Stimulated activated naive B cell treated with anti-CD40 and anti-IgM and Interleukin-4, amounts not matched to agents 10 μg/mL and 1 μg/mL and 100 μg/mL, for 72 hours (primary cell): ENCODE data around the gene TEX101.
"Not testable (repeated sequence)": the region's sequence is repeated elsewhere in the genome, so short reads cannot be mapped to it uniquely, and the experiment has no call there.

Experiments used
- ATAC-seq, 2 donors: fragments of 150-1000 bp; cut with Tn5 transposase; replicated peaks; 2 replicates each; pipeline ENCODE4 v1.10.0; 2021; ENCODE audit warnings: moderate library complexity in 1 of 2
- DNase-seq: peaks from one replicate; pipeline ENCODE4 v3.0.0; 2021
- H3K27ac Mint-ChIP-seq: one replicate; pipeline ENCODE4 v1.8.0; 2022; ENCODE audit warnings: mild to moderate bottlenecking, mixed read lengths
- H3K27me3 Mint-ChIP-seq, 2 donors: one replicate each; pipeline ENCODE4 v1.8.0; 2022; ENCODE audit warnings: mixed read lengths in 2 of 2
- H3K36me3 Mint-ChIP-seq, 2 donors: one replicate each; pipeline ENCODE4 v1.8.0; 2022; ENCODE audit warnings: mixed read lengths in 2 of 2, mild to moderate bottlenecking in 1 of 2
- H3K4me1 Mint-ChIP-seq, 2 donors: one replicate each; pipeline ENCODE4 v1.8.0; 2022; ENCODE audit warnings: mixed read lengths in 2 of 2, mild to moderate bottlenecking in 1 of 2
- H3K4me3 Mint-ChIP-seq, 2 donors: one replicate each; pipeline ENCODE4 v1.8.0; 2022; ENCODE audit warnings: mild to moderate bottlenecking in 2 of 2, mixed read lengths in 2 of 2, moderate library complexity in 1 of 2
- H3K9me3 Mint-ChIP-seq, 2 donors: one replicate each; pipeline ENCODE4 v1.8.0; 2022; ENCODE audit warnings: mixed read lengths in 2 of 2, mild to moderate bottlenecking in 1 of 2

The TEX101 gene

DNA sequence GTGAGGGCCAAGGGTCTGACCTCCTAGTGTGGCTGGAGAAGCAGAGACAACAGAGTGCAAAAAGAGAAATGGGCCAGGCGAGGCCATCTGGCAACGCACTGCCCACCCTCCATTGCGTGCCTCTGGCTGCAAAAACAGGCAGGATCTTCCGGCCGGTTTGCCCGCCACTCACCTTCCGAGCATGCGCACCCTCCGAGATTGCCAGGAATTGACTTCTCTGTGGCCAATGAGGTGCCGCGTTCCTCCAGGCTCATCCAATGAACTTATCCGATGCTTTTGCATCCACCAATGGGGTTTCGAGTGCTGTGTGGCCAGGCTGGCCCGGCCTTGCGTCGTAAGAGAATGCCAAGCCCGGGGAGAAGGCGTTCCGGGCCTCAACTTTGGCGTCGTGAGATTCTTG, at the start of gene TEX101:
Gene TEX101 (plus strand): TSS at position 337 of the 400 bp plus-strand sequence. CDS start 1,030 bp downstream, outside the sequence.
- no peak for ATAC-seq
- H3K9me3 Mint-ChIP-seq, result peaks cover 3 to 4% of the 10 kb centered on the region in 2 donors
- peaks cover 6 to 10% of the 10 kb centered on the region in 2 donors for H3K4me1 Mint-ChIP-seq
- DNase-seq, result no peak
- H3K36me3 Mint-ChIP-seq, result no peaks in the 10 kb centered on the region
- H3K27ac Mint-ChIP-seq, result no peak within 1 kb of the TSS
- peaks cover 4 to 10% of the 10 kb centered on the region in 2 donors for H3K27me3 Mint-ChIP-seq
- H3K4me3 Mint-ChIP-seq, result no peak within 1 kb of the TSS

DNA sequence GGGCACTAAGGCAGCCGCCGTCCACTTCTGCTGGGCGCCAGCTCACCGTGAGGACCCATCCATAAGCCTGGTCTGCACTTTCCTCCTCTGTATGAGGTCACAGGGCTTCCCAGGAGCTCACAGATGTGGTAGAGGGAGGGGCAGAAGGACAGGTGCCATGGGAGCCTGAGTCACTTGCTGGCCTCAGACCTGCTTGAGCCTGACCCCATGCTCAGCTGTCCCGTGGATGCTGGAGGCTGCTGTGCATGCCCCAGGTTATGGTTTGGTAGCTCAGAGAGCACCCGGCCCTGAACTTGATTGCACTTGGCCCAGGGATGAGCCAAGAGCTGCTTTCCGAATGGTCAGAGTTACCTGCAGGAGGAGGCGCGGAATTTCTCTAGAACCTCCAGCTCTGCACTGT, 49.0 kb upstream of the TEX101 start:
- not testable (repeated sequence) for H3K36me3 Mint-ChIP-seq, H3K27ac Mint-ChIP-seq, H3K4me1 Mint-ChIP-seq, H3K4me3 Mint-ChIP-seq, ATAC-seq, H3K9me3 Mint-ChIP-seq, DNase-seq
- H3K27me3 Mint-ChIP-seq, result peaks cover 0 to 11% of the 10 kb centered on the region in 2 donors

DNA sequence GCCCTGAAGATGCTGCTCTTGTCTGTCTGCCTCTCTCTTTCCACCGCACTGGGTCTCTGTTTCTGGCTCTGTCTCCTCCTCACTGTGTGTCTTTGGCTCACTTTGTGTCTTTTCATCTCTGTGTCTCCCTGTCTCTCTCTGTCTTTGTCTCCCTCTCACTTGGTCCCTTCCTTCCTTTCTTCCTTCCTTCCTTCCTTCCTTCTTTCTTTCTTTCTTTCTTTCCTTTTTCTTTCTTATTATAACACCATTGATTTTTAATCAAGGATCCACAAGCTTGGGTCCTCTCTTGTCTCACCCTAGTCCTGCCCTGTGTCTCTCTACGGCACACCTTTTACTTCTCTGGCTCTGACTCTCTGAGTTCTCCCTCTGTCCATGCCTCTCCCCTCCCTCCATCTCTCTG, 46.9 kb upstream of the TEX101 start:
- H3K4me3 Mint-ChIP-seq, result no peak overlapping the region
- H3K4me1 Mint-ChIP-seq, result no peaks in the 10 kb centered on the region
- DNase-seq, result no peak
- no peak overlapping the region for H3K27ac Mint-ChIP-seq
- no peaks in the 10 kb centered on the region for H3K36me3 Mint-ChIP-seq
- no peak for ATAC-seq
- peaks cover 0 to 14% of the 10 kb centered on the region in 2 donors for H3K27me3 Mint-ChIP-seq
- H3K9me3 Mint-ChIP-seq, result no peaks in the 10 kb centered on the region

DNA sequence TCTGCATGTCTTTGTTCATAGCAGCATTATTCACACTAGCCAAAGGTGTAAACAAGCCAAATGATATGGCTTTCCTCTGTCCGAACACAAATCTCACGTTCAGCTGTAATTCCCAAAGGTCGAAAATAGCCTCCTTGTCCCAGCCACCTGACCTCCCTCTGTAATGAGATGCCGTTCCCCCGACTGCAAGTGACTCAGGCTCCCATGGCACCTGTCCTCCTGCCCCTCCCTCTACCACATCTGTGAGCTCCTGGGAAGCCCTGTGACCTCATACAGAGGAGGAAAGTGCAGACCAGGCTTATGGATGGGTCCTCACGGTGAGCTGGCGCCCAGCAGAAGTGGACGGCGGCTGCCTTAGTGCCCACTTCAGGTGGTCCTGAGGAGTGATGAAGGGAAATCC, 45.8 kb upstream of the TEX101 start:
- H3K4me1 Mint-ChIP-seq, H3K36me3 Mint-ChIP-seq, H3K27ac Mint-ChIP-seq, ATAC-seq, DNase-seq, H3K9me3 Mint-ChIP-seq, H3K4me3 Mint-ChIP-seq: not testable (repeated sequence)
- H3K27me3 Mint-ChIP-seq, result peaks cover 0 to 14% of the 10 kb centered on the region in 2 donors

- no peak for ATAC-seq
- Mint-ChIP-seq H3K4me3 (no peak overlapping the region), H3K27me3 (peaks cover 0 to 17% of the 10 kb centered on the region in 2 donors), H3K9me3 (no peaks in the 10 kb centered on the region), H3K27ac (no peak overlapping the region), H3K4me1 (no peaks in the 10 kb centered on the region), H3K36me3 (no peaks in the 10 kb centered on the region)
- no peak for DNase-seq
Observed at GRCh38 chr19:43371909-43372308, 42.8 kb upstream of the TEX101 start.

DNA sequence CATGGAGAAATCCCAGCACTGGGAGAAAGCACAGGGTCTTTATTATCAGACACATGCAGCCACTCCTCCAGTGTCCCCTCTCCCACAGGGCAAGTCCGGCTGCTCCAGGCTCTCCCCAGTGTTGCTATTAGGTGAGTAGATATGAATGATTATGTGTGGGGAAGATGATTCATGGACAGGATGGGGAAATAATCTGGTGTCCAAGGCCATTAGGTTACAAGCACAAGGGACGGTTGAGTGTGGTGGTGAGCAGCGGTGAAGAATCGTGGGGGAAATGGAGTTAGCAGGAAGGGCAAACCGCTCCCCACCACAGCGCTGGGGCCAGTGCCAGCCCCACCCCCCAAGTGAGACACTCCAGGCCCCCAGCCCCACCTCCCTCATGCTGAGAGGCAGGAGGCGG, 42.2 kb upstream of the TEX101 start:
- ATAC-seq (no peak), DNase-seq (no peak)
- no peaks in the 10 kb centered on the region for H3K4me1 Mint-ChIP-seq
- H3K4me3 Mint-ChIP-seq, result no peak overlapping the region
- H3K27me3 Mint-ChIP-seq, result peaks cover 0 to 17% of the 10 kb centered on the region in 2 donors
- H3K27ac Mint-ChIP-seq, result no peak overlapping the region
- H3K9me3 Mint-ChIP-seq, result no peaks in the 10 kb centered on the region
- H3K36me3 Mint-ChIP-seq, result no peaks in the 10 kb centered on the region

- not testable (repeated sequence) for H3K27me3 Mint-ChIP-seq, H3K36me3 Mint-ChIP-seq, H3K4me1 Mint-ChIP-seq, H3K4me3 Mint-ChIP-seq, H3K27ac Mint-ChIP-seq, DNase-seq, H3K9me3 Mint-ChIP-seq, ATAC-seq
Observed at GRCh38 chr19:43377624-43378023, 37.1 kb upstream of the TEX101 start.

DNA sequence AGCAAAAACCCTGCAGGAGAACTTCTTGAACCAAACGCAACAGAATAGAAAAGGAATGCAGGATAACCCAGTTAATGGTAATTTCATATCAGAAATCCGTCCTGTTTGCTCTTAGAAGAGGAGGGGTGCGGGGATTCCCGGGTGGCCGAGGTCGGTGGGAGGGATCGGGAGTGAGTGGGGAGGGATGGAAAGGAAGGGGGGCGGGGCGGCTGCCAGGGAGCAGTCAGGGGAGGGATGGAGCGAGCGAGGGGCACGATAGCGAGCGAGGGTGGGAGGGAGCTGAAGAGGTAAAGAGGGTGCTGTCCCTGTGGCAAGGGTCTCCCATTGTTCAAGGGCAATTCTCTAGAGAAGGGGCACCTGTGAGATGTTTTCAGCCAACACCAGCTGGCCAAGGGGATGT, 34.7 kb upstream of the TEX101 start:
- H3K27ac Mint-ChIP-seq, result no peak overlapping the region
- peaks cover 7% of the 10 kb centered on the region in 2 donors for H3K27me3 Mint-ChIP-seq
- H3K4me3 Mint-ChIP-seq, result no peak overlapping the region
- ATAC-seq, result no peak
- H3K9me3 Mint-ChIP-seq, result no peaks in the 10 kb centered on the region
- no peak for DNase-seq
- H3K4me1 Mint-ChIP-seq, result no peaks in the 10 kb centered on the region
- H3K36me3 Mint-ChIP-seq, result no peaks in the 10 kb centered on the region

GRCh38 chr19:43380771-43381386, 33.8 kb upstream of the TEX101 start:
- H3K9me3 Mint-ChIP-seq, result peaks cover 2 to 3% of the 10 kb centered on the region in 2 donors
- no peak for ATAC-seq

DNA sequence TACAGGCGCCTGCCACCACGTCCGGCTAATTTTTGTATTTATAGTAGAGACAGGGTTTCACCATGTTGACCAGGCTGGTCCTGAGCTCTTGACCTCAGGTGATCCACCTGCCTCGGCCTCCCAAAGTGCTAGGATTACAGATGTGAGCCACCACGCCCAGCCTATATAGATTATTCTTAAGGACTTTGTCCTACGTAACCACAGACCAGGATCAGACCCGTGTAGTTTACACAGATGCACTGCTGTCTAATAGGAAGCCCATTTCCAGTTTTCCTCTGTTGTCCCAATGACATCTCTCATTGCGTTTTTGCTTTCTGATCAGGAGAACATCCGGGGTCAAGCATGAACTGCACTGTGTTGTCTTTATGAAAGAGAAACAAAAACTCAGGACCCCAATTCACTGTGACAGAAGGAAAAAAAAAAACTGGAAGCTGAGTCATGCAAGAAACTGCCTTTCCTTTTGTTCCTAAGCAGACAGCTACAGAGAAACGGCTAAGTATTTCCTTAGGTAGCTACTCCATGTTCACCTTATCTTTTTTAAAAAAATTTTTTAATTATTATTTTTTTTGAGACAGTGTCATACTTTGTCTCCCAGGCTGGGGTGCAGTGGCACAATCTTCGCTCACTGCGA, 32.0 kb upstream of the TEX101 start:
- H3K9me3 Mint-ChIP-seq, ATAC-seq: not testable (repeated sequence)
- H3K4me1 Mint-ChIP-seq, result peaks cover 6 to 13% of the 10 kb centered on the region in 2 donors

More at GRCh38 chr19:43380771-43381386, 33.8 kb upstream of the TEX101 start:
- no peak overlapping the region for H3K27ac Mint-ChIP-seq
- peaks cover 2 to 4% of the 10 kb centered on the region in 2 donors for H3K4me1 Mint-ChIP-seq
- H3K36me3 Mint-ChIP-seq, result no peaks in the 10 kb centered on the region
- H3K4me3 Mint-ChIP-seq, result no peak overlapping the region
- no peak for DNase-seq
- H3K27me3 Mint-ChIP-seq, result peaks cover 7% of the 10 kb centered on the region in 2 donors

GRCh38 chr19:43383254-43383653, 31.4 kb upstream of the TEX101 start:
- not testable (repeated sequence) for H3K4me3 Mint-ChIP-seq, H3K36me3 Mint-ChIP-seq, H3K9me3 Mint-ChIP-seq, ATAC-seq, DNase-seq, H3K27me3 Mint-ChIP-seq, H3K27ac Mint-ChIP-seq
- H3K4me1 Mint-ChIP-seq, result peaks cover 6 to 15% of the 10 kb centered on the region in 2 donors

More for the DNA sequence above, 32.0 kb upstream of the TEX101 start:
- not testable (repeated sequence) for DNase-seq, H3K27ac Mint-ChIP-seq, H3K4me3 Mint-ChIP-seq, H3K27me3 Mint-ChIP-seq, H3K36me3 Mint-ChIP-seq

GRCh38 chr19:43383759-43384158, 30.9 kb upstream of the TEX101 start:
- not testable (repeated sequence) for H3K27ac Mint-ChIP-seq, H3K9me3 Mint-ChIP-seq, H3K4me3 Mint-ChIP-seq, H3K27me3 Mint-ChIP-seq, H3K36me3 Mint-ChIP-seq, ATAC-seq, DNase-seq
- H3K4me1 Mint-ChIP-seq, result peaks cover 6 to 15% of the 10 kb centered on the region in 2 donors

GRCh38 chr19:43390903-43391551, 23.7 kb upstream of the TEX101 start:
- H3K27ac Mint-ChIP-seq, DNase-seq, ATAC-seq, H3K36me3 Mint-ChIP-seq, H3K4me3 Mint-ChIP-seq, H3K9me3 Mint-ChIP-seq: not testable (repeated sequence)
- peaks cover 4 to 11% of the 10 kb centered on the region in 2 donors for H3K4me1 Mint-ChIP-seq
- peaks cover 14 to 15% of the 10 kb centered on the region in 2 donors for H3K27me3 Mint-ChIP-seq

- not testable (repeated sequence) for H3K9me3 Mint-ChIP-seq, H3K4me3 Mint-ChIP-seq, ATAC-seq, H3K36me3 Mint-ChIP-seq, H3K27ac Mint-ChIP-seq, DNase-seq
- Mint-ChIP-seq H3K4me1 (peaks cover 4 to 11% of the 10 kb centered on the region in 2 donors), H3K27me3 (peaks cover 14 to 15% of the 10 kb centered on the region in 2 donors)
Observed at GRCh38 chr19:43391552-43391935, 23.1 kb upstream of the TEX101 start.

GRCh38 chr19:43393501-43393900, 21.2 kb upstream of the TEX101 start:
- not testable (repeated sequence) for H3K9me3 Mint-ChIP-seq, H3K36me3 Mint-ChIP-seq, DNase-seq, ATAC-seq, H3K27ac Mint-ChIP-seq, H3K4me3 Mint-ChIP-seq, H3K4me1 Mint-ChIP-seq
- H3K27me3 Mint-ChIP-seq, result peaks cover 19 to 21% of the 10 kb centered on the region in 2 donors
